GM23338 (cell line): ENCODE data around the gene SULF2. TPM values are rescaled to one million over a fixed set of nuclear protein-coding genes. Genes with fewer than 3 reads are reported as not detected.

ENCODE experiments used
- ATAC-seq: fragments of 200-7000 bp; cut with Tn5 transposase; 3 replicates; pipeline ENCODE4 v1.9.1; 2020
- DNase-seq: peaks from one replicate; pipeline ENCODE4 v3.0.0-alpha.2; 2015; ENCODE audit warnings: low spot score
- H2AFZ ChIP-seq: fragments of 200-600 bp; sonication (generic); 2 replicates; pipeline ENCODE4 v1.8.0; 2016; ENCODE audit warnings: antibody characterized with exemption, mild to moderate bottlenecking, moderate library complexity
- H3F3A ChIP-seq: fragments of 200-600 bp; sonication (generic); replicated peaks from 2 replicates; pipeline ENCODE4 v1.8.0; 2017; ENCODE audit warnings: antibody characterized with exemption, mixed run types, low read depth
- H3K27ac ChIP-seq: fragments of 200-600 bp; sonication (generic); 2 replicates; pipeline ENCODE4 v1.6.1; 2016; ENCODE audit warnings: low read depth
- H3K27me3 ChIP-seq: fragments of 200-600 bp; sonication (generic); 2 replicates; pipeline ENCODE4 v1.8.0; 2016; ENCODE audit warnings: mild to moderate bottlenecking, mixed run types, moderate library complexity; ENCODE audit not compliant: insufficient read depth
- H3K36me3 ChIP-seq: fragments of 200-600 bp; sonication (generic); 2 replicates; pipeline ENCODE4 v1.8.0; 2016; ENCODE audit warnings: mild to moderate bottlenecking; ENCODE audit not compliant: insufficient read depth
- H3K4me1 ChIP-seq: fragments of 200-600 bp; sonication (generic); 2 replicates; pipeline ENCODE4 v1.8.0; 2016; ENCODE audit warnings: mild to moderate bottlenecking, moderate library complexity; ENCODE audit not compliant: insufficient read depth
- H3K4me2 ChIP-seq: fragments of 200-600 bp; sonication (generic); 2 replicates; pipeline ENCODE4 v1.7.1; 2017; ENCODE audit warnings: mixed run types
- H3K4me3 ChIP-seq: fragments of 200-600 bp; sonication (generic); 2 replicates; pipeline ENCODE4 v1.6.1; 2016; ENCODE audit warnings: mixed run types
- H3K79me2 ChIP-seq: fragments of 200-600 bp; sonication (generic); replicated peaks from 2 replicates; pipeline ENCODE4 v1.8.0; 2017; ENCODE audit warnings: mild to moderate bottlenecking; ENCODE audit not compliant: insufficient read depth
- H3K9me2 ChIP-seq: fragments of 200-600 bp; sonication (generic); 2 replicates; pipeline ENCODE4 v1.8.0; 2017; ENCODE audit not compliant: insufficient read depth
- H4K20me1 ChIP-seq: fragments of 200-600 bp; sonication (generic); replicated peaks from 2 replicates; pipeline ENCODE4 v1.8.0; 2017; ENCODE audit warnings: mild to moderate bottlenecking; ENCODE audit not compliant: insufficient read depth
- H3K27ac Mint-ChIP-seq: 2 replicates; pipeline ENCODE4 v1.8.0; 2020; ENCODE audit warnings: inconsistent platforms, mild to moderate bottlenecking, moderate library complexity, mixed read lengths
- H3K27me3 Mint-ChIP-seq: 3 replicates; pipeline ENCODE4 v1.8.0; 2022; ENCODE audit warnings: low read depth, mild to moderate bottlenecking, moderate library complexity, mixed read lengths, inconsistent platforms; ENCODE audit not compliant: insufficient read depth, poor library complexity
- H3K36me3 Mint-ChIP-seq: 3 replicates; pipeline ENCODE4 v1.8.0; 2021; ENCODE audit warnings: low read depth, mild to moderate bottlenecking, inconsistent platforms, moderate library complexity, mixed read lengths
- H3K4me1 Mint-ChIP-seq: 3 replicates; pipeline ENCODE4 v1.8.0; 2020; ENCODE audit warnings: mild to moderate bottlenecking, inconsistent platforms, mixed read lengths
- H3K4me3 Mint-ChIP-seq: 3 replicates; pipeline ENCODE4 v1.8.0; 2021; ENCODE audit warnings: moderate library complexity, mild to moderate bottlenecking, inconsistent platforms, mixed read lengths
- H3K9me3 Mint-ChIP-seq: 3 replicates; pipeline ENCODE4 v1.8.0; 2020; ENCODE audit warnings: moderate library complexity, mild to moderate bottlenecking, inconsistent platforms, mixed read lengths
- ETS1 ChIP-seq: IDR thresholded peaks from 2 replicates; pipeline ENCODE4 v1.6.1; 2016; ENCODE audit warnings: antibody characterized with exemption
- EZH2 ChIP-seq: fragments of 200-600 bp; sonication (generic); IDR thresholded peaks from one replicate; pipeline ENCODE4 v1.8.0; 2017; ENCODE audit warnings: antibody characterized with exemption, mild to moderate bottlenecking, low read depth; ENCODE audit not compliant: unreplicated experiment
- JUNB ChIP-seq: IDR thresholded peaks from one replicate; pipeline ENCODE4 v1.6.1; 2016; ENCODE audit warnings: antibody characterized with exemption; ENCODE audit not compliant: unreplicated experiment
- ZNF462 ChIP-seq: fragments of 250-450 bp; sonication (Bioruptor Pico); IDR thresholded peaks from 2 replicates; pipeline ENCODE4 v1.5.0; 2020; ENCODE audit warnings: mild to moderate bottlenecking, moderate library complexity
- polyA plus RNA-seq: library from polyadenylated mRNA; unstranded; fragments of >200 nt; fragmentation: Nextera tagmentation; extraction: Ambion mirVana; gene quantifications from 2 replicates; pipeline ENCODE4 v1.2.1, GENCODE V29; 2016
- total RNA-seq: library from RNA; depleted of rRNA; stranded (reverse); fragments of >200 nt; shearing (Covaris generic); gene quantifications from 2 replicates; pipeline ENCODE4 v1.2.3, GENCODE V29; 2014
- TF ChIP-seq, protein P1 (sequence below): IDR thresholded peaks from one replicate; pipeline ENCODE4 v1.6.1; 2018; ENCODE audit warnings: antibody characterized with exemption; ENCODE audit not compliant: unreplicated experiment
- TF ChIP-seq, protein P2 (sequence below), 2 experiments: fragments of 200-600 bp in 1 of 2; sonication (generic) in 1 of 2; conservative IDR thresholded peaks; 2 replicates each; pipeline versions ENCODE4 v1.5.1 to v1.6.1; 2016 to 2017; ENCODE audit warnings: antibody characterized with exemption in 2 of 2, low read depth in 2 of 2, mild to moderate bottlenecking in 2 of 2, moderate library complexity in 1 of 2

The SULF2 gene
- total and polyA plus RNA-seq, 2 experiments from 2014 or later = 9.5 to 20.7 TPM

DNA sequence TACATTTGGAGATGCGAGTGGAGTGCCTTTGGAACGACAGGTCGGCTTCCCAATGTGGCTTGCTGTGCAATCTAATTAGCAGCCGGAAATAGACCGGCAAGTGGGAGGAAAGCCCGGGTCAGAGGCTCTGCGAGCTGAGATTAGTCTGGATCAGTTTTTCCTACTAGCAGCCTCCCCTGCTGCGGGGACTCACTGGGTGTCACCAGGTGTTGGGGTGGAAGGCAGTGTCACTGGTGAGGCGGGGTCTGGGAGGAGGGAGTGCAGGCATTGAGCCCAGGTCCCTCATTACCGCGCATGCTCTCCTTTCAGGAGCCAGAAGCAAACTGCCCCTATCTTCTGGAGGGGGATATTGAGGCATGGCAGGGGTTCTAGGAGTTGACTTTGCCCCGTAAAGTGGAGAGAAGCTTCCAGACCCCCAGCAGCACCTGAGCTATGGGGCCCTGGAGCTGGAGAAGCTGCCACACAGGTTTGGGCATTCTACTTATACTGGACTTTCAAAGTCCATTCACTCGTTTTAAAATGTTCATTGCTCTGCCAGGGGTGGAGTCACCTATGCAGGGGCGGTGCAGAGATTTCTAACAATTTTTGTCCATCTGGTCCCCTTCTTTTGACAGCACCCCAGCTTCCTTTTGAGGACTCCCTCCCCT, 11.0 kb downstream of the SULF2 start:
- H3K27ac ChIP-seq = no peak overlapping the region
- H3K36me3 ChIP-seq = no peaks in the 10 kb centered on the region
- Mint-ChIP-seq H3K27me3 (peaks cover 7% of the 10 kb centered on the region), H3K9me3 (peaks cover 16% of the 10 kb centered on the region), H3K36me3 (peaks cover 16% of the 10 kb centered on the region), H3K4me1 (peaks cover 11% of the 10 kb centered on the region), H3K27ac (no peak overlapping the region), H3K4me3 (no peak overlapping the region)
- no peaks in the 10 kb centered on the region for H3K27me3 ChIP-seq
- H3K9me2 ChIP-seq = no peaks in the 10 kb centered on the region
- no peaks in the 10 kb centered on the region for H3F3A ChIP-seq
- H4K20me1 ChIP-seq = no peaks in the 10 kb centered on the region
- no peaks in the 10 kb centered on the region for H3K4me1 ChIP-seq
- no peak overlapping the region for H3K4me2 ChIP-seq
- TF ChIP-seq JUNB (no peak), ETS1 (no peak), EZH2 (no peak), ZNF462 (no peak)
- TF ChIP-seq, protein P1, sequence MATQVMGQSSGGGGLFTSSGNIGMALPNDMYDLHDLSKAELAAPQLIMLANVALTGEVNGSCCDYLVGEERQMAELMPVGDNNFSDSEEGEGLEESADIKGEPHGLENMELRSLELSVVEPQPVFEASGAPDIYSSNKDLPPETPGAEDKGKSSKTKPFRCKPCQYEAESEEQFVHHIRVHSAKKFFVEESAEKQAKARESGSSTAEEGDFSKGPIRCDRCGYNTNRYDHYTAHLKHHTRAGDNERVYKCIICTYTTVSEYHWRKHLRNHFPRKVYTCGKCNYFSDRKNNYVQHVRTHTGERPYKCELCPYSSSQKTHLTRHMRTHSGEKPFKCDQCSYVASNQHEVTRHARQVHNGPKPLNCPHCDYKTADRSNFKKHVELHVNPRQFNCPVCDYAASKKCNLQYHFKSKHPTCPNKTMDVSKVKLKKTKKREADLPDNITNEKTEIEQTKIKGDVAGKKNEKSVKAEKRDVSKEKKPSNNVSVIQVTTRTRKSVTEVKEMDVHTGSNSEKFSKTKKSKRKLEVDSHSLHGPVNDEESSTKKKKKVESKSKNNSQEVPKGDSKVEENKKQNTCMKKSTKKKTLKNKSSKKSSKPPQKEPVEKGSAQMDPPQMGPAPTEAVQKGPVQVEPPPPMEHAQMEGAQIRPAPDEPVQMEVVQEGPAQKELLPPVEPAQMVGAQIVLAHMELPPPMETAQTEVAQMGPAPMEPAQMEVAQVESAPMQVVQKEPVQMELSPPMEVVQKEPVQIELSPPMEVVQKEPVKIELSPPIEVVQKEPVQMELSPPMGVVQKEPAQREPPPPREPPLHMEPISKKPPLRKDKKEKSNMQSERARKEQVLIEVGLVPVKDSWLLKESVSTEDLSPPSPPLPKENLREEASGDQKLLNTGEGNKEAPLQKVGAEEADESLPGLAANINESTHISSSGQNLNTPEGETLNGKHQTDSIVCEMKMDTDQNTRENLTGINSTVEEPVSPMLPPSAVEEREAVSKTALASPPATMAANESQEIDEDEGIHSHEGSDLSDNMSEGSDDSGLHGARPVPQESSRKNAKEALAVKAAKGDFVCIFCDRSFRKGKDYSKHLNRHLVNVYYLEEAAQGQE = no peak
- TF ChIP-seq, protein P2, sequence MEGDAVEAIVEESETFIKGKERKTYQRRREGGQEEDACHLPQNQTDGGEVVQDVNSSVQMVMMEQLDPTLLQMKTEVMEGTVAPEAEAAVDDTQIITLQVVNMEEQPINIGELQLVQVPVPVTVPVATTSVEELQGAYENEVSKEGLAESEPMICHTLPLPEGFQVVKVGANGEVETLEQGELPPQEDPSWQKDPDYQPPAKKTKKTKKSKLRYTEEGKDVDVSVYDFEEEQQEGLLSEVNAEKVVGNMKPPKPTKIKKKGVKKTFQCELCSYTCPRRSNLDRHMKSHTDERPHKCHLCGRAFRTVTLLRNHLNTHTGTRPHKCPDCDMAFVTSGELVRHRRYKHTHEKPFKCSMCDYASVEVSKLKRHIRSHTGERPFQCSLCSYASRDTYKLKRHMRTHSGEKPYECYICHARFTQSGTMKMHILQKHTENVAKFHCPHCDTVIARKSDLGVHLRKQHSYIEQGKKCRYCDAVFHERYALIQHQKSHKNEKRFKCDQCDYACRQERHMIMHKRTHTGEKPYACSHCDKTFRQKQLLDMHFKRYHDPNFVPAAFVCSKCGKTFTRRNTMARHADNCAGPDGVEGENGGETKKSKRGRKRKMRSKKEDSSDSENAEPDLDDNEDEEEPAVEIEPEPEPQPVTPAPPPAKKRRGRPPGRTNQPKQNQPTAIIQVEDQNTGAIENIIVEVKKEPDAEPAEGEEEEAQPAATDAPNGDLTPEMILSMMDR (conservative IDR thresholded peaks at IDR 0.05; ENCODE audit: low read depth in 2 of 2) = no peak
- DNase-seq = no peak
- H3K79me2 ChIP-seq = no peaks in the 10 kb centered on the region
- ATAC-seq = no peak
- no peak overlapping the region for H3K4me3 ChIP-seq
- no peak overlapping the region for H2AFZ ChIP-seq
